Activated CD4-positive, alpha-beta T cell treated with anti-CD3 and anti-CD28 coated beads, Interleukin-2, Interleukin-4, amounts not matched to agents 100 ng/mL and 50 ng/mL, durations not matched to agents 16 hours and 8 hours (primary cell): ENCODE measurements around the gene FMR1NB.

ENCODE experiments used
- DNase-seq: peaks from one replicate; pipeline ENCODE4 v3.0.0-alpha.2; 2020; ENCODE audit warnings: low spot score

The FMR1NB gene

DNA sequence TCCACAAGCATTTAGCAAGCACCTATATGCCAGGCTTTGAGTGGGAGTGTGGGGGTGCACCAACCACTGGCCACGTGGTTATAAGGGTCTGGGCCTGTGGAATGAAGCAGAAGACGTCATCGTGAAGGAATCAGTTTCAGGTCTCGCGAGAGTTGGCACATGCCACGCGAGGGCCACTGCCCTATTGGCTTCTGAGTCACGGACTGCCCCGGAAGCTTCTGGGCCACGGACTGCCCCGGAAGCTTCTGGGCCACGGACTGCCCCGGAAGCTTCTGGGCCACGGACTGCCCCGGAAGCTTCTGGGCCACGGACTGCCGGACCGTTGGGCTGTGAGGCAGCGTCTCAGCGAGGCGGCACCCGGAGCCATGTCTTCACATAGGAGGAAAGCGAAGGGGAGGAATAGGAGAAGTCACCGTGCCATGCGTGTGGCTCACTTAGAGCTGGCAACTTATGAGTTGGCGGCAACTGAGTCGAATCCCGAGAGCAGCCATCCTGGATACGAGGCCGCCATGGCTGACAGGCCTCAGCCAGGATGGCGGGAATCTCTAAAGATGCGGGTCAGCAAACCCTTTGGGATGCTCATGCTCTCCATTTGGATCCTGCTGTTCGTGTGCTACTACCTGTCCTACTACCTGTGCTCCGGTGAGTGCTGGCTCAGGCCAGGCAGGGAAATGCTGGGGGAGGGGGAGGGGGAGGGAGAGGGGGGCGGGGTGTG is at the start of gene FMR1NB:
TSS of gene FMR1NB (plus strand) at position 300 of the 715 bp plus-strand sequence. CDS start at position 366, 66 bp downstream.
- DNase-seq: no peak

GRCh38 chrX:147933815-147934214 is 47.3 kb upstream of the FMR1NB start:
- DNase-seq: no peak

GRCh38 chrX:147935156-147935758 is 45.9 kb upstream of the FMR1NB start:
- DNase-seq: no peak

- no peak for DNase-seq
Observed at GRCh38 chrX:147945286-147945685, 35.9 kb upstream of the FMR1NB start.

DNA sequence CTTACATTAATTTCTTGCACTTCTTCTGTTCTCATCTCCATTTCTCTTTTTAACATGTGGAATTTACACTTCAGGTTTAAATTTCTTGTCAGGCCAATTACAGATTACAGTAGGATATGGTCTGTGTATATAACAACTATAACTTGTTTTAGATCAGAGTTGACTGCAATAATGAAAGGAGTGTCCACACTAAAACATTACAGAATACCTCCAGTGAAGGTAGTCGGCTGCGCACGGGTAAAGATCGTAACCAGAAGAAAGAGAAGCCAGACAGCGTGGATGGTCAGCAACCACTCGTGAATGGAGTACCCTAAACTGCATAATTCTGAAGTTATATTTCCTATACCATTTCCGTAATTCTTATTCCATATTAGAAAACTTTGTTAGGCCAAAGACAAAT is 32.6 kb upstream of the FMR1NB start:
- no peak for DNase-seq

DNA sequence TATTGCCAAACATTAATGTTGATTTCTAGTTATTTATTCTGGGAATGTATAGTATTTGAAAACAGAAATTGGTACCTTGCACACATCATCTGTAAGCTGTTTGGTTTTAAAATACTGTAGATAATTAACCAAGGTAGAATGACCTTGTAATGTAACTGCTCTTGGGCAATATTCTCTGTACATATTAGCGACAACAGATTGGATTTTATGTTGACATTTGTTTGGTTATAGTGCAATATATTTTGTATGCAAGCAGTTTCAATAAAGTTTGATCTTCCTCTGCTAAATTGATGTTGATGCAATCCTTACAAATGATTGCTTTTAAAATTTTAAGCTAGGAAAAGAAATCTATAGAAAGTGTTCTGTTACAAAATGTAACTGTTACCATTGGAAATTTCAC is 30.8 kb upstream of the FMR1NB start:
- no peak for DNase-seq

GRCh38 chrX:147953976-147954375 is 27.2 kb upstream of the FMR1NB start:
- DNase-seq: no peak

DNA sequence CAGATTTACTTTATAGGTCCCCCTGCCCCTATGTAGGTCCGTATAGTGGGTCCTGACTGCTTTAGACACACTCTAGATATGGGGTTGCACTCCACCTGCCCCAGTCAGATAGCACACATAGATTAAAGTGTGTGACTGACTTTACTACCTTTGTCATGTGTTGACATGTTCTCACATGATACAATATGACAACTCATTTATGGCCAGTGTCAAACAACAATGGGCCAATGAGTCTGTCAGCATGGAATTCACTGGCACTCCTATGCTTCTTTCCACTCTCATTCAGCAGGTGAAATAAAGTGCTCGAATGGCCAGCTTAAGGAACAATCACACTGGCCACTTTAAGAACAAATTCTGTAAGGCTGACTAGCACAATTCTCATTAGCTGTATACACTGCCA is 23.8 kb upstream of the FMR1NB start:
- DNase-seq: no peak

GRCh38 chrX:147958291-147958690 is 22.8 kb upstream of the FMR1NB start:
- DNase-seq: no peak

- no peak for DNase-seq
Observed at GRCh38 chrX:147960722-147961121, 20.4 kb upstream of the FMR1NB start.

- no peak for DNase-seq
Observed at GRCh38 chrX:147962476-147962875, 18.7 kb upstream of the FMR1NB start.

DNA sequence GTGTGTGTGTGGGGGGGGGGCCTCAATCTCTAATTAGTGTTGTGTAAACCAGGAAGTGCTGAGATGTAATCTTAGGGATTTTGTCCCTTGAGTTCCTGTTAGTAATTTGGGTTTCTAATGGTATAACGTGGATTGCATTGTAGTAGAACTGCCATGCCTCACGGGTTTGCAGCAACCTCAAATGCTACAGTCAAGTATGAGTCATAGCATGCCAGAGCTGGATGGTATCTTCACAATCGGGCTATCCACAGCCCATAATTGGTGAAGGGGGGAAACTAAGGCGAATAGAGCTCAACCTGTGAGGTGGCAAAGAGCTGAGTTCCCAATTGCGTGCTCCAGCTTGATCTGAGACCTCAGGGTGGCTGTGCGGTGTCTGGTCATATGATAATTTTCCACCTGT is 2.2 kb upstream of the FMR1NB start:
- no peak for DNase-seq

DNA sequence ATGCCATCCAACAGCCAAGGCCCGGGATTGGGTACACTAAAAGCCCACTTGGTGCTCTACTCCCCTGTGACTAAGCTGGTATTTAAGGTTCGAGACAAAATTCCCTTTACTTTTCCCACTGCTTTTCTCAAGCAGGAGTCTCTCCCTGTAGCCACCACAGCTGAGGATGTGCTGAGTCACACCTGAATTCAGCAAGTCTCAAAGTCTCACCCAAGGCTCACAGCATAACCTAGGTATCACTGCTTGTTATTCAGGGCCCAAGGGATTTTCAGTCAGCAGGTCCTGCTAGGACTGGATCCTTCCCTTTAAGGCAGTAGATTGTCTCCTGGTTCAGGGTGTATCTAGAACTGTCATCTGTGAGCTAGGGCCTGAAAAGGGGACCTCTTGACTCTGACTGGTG is 39.2 kb downstream of the FMR1NB start:
- no peak for DNase-seq

DNA sequence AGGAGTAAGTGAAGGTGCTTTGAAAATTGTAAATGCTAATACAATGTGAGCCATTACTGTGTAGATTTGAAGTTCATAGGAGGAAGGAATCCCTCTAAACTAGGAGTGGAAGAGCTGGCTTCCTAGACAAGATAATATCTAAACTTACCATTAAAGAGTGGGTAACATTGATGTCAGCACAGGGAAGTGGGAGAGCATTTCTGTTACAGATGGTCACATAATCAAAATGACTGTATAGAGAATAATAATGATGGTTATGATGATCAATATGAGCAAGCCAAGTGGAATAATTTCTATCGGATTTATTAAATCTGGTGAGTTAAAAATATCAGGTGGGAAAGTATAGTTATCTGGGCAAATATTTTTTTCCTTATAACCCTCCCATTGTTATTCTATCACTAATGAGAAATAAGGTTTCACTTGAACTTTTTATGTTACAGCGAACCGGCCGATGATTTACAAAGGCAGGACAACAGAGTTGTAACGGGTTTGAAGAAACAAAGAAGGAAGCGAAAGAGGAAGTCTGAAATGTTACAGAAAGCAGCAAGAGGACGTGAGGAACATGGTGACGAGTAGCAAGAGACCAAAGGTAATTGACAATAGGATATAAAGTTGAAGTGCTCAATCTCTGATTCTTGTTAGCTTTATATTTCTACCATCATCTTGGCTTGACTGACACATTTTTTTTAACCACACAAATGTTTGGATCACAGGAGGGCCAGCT is 43.5 kb downstream of the FMR1NB start:
- DNase-seq: no peak

- no peak for DNase-seq
Observed at GRCh38 chrX:148035380-148035779, 54.2 kb downstream of the FMR1NB start.

- DNase-seq: no peak
Observed at GRCh38 chrX:148037020-148037419, 55.9 kb downstream of the FMR1NB start.

- DNase-seq: no peak
Observed at GRCh38 chrX:148043271-148043855, 62.2 kb downstream of the FMR1NB start.

GRCh38 chrX:148047200-148047599 is 66.1 kb downstream of the FMR1NB start:
- no peak for DNase-seq

DNA sequence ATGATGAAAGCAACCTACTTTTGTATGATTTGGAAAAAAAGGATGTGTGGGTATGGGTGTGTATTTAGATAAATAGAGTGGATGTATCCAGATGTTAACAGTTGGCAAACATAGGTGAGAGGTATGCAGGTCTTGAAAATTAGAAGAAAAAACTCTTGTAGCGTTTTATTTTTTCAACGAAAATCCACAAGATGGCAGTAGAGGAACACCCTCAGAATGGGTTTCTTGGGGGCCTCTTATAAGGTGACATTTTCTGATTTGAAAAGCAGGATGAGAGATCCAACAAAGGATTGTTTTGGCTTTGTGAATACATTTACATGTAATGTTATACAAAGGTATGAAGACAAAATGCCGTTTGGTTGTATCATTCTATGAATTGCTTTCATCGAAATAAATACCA is 68.3 kb downstream of the FMR1NB start:
- peak; percentile 33 for DNase-seq

GRCh38 chrX:148051973-148052372 is 70.8 kb downstream of the FMR1NB start:
- no peak for DNase-seq

GRCh38 chrX:148067285-148067684 is 86.1 kb downstream of the FMR1NB start:
- no peak for DNase-seq

- no peak for DNase-seq
Observed at GRCh38 chrX:148069759-148070503, 88.8 kb downstream of the FMR1NB start.
